Neural cell (in vitro differentiated cells): ENCODE results near the gene ACOX2.

Source experiments
- EP300 ChIP-seq: fragments of 450-650 bp; conservative IDR thresholded peaks from 2 replicates; pipeline ENCODE4 v1.6.1; 2014; ENCODE audit warnings: antibody characterized with exemption, mild to moderate bottlenecking, moderate library complexity; ENCODE audit not compliant: poor library complexity, severe bottlenecking
- EZH2 ChIP-seq: fragments of 200-600, 300-800 bp; shearing (Covaris generic), sonication (generic); IDR thresholded peaks from 2 replicates; pipeline ENCODE4 v1.6.1; 2014; ENCODE audit warnings: antibody characterized with exemption, low read length, borderline replicate concordance, mild to moderate bottlenecking; ENCODE audit not compliant: insufficient read depth, poor library complexity, severe bottlenecking
- TF ChIP-seq, protein P1 (sequence below): fragments of 450-650 bp; IDR thresholded peaks from 2 replicates; pipeline ENCODE4 v1.5.1; 2014; ENCODE audit warnings: antibody characterized with exemption, mild to moderate bottlenecking, moderate library complexity; ENCODE audit not compliant: poor library complexity, severe bottlenecking
- TF ChIP-seq, protein P2 (sequence below): IDR thresholded peaks from 2 replicates; pipeline ENCODE4 v1.6.1; 2012; ENCODE audit warnings: borderline replicate concordance

DNA sequence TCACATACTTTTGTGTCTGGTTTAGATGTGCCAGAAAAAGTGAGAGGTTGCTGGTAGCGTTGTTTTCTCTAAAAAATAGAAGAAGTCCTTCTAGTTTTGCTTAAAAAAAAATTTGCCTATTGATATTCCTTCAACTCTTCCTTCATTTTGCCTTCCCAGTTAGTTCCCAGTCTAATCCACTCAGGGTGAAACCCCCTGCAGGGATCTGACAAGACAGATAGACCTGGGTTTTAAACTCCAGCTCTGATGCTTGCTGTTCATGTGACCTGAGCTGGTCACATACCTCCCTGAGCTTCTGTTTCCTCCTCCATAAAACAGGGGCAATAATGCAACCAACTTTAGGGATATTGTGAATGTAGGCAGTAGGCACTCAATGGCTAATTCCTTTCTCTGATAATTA, 63.7 kb downstream of the ACOX2 start:
- TF ChIP-seq, protein P1, sequence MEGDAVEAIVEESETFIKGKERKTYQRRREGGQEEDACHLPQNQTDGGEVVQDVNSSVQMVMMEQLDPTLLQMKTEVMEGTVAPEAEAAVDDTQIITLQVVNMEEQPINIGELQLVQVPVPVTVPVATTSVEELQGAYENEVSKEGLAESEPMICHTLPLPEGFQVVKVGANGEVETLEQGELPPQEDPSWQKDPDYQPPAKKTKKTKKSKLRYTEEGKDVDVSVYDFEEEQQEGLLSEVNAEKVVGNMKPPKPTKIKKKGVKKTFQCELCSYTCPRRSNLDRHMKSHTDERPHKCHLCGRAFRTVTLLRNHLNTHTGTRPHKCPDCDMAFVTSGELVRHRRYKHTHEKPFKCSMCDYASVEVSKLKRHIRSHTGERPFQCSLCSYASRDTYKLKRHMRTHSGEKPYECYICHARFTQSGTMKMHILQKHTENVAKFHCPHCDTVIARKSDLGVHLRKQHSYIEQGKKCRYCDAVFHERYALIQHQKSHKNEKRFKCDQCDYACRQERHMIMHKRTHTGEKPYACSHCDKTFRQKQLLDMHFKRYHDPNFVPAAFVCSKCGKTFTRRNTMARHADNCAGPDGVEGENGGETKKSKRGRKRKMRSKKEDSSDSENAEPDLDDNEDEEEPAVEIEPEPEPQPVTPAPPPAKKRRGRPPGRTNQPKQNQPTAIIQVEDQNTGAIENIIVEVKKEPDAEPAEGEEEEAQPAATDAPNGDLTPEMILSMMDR: no peak
- TF ChIP-seq, protein P2, sequence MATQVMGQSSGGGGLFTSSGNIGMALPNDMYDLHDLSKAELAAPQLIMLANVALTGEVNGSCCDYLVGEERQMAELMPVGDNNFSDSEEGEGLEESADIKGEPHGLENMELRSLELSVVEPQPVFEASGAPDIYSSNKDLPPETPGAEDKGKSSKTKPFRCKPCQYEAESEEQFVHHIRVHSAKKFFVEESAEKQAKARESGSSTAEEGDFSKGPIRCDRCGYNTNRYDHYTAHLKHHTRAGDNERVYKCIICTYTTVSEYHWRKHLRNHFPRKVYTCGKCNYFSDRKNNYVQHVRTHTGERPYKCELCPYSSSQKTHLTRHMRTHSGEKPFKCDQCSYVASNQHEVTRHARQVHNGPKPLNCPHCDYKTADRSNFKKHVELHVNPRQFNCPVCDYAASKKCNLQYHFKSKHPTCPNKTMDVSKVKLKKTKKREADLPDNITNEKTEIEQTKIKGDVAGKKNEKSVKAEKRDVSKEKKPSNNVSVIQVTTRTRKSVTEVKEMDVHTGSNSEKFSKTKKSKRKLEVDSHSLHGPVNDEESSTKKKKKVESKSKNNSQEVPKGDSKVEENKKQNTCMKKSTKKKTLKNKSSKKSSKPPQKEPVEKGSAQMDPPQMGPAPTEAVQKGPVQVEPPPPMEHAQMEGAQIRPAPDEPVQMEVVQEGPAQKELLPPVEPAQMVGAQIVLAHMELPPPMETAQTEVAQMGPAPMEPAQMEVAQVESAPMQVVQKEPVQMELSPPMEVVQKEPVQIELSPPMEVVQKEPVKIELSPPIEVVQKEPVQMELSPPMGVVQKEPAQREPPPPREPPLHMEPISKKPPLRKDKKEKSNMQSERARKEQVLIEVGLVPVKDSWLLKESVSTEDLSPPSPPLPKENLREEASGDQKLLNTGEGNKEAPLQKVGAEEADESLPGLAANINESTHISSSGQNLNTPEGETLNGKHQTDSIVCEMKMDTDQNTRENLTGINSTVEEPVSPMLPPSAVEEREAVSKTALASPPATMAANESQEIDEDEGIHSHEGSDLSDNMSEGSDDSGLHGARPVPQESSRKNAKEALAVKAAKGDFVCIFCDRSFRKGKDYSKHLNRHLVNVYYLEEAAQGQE: no peak
- no peak for TF ChIP-seq EP300
- no peak for TF ChIP-seq EZH2
